GM23338 (cell line): ENCODE data around the gene MME. TPM values are rescaled to one million over a fixed set of nuclear protein-coding genes. Genes with fewer than 3 reads are reported as not detected.

Experiments
- ATAC-seq: fragments of 200-7000 bp; cut with Tn5 transposase; 3 replicates; pipeline ENCODE4 v1.9.1; 2020
- DNase-seq: peaks from one replicate; pipeline ENCODE4 v3.0.0-alpha.2; 2015; ENCODE audit warnings: low spot score
- H2AFZ ChIP-seq: fragments of 200-600 bp; sonication (generic); 2 replicates; pipeline ENCODE4 v1.8.0; 2016; ENCODE audit warnings: antibody characterized with exemption, mild to moderate bottlenecking, moderate library complexity
- H3F3A ChIP-seq: fragments of 200-600 bp; sonication (generic); replicated peaks from 2 replicates; pipeline ENCODE4 v1.8.0; 2017; ENCODE audit warnings: antibody characterized with exemption, mixed run types, low read depth
- H3K27ac ChIP-seq: fragments of 200-600 bp; sonication (generic); 2 replicates; pipeline ENCODE4 v1.6.1; 2016; ENCODE audit warnings: low read depth
- H3K27me3 ChIP-seq: fragments of 200-600 bp; sonication (generic); 2 replicates; pipeline ENCODE4 v1.8.0; 2016; ENCODE audit warnings: mild to moderate bottlenecking, mixed run types, moderate library complexity; ENCODE audit not compliant: insufficient read depth
- H3K36me3 ChIP-seq: fragments of 200-600 bp; sonication (generic); 2 replicates; pipeline ENCODE4 v1.8.0; 2016; ENCODE audit warnings: mild to moderate bottlenecking; ENCODE audit not compliant: insufficient read depth
- H3K4me1 ChIP-seq: fragments of 200-600 bp; sonication (generic); 2 replicates; pipeline ENCODE4 v1.8.0; 2016; ENCODE audit warnings: mild to moderate bottlenecking, moderate library complexity; ENCODE audit not compliant: insufficient read depth
- H3K4me2 ChIP-seq: fragments of 200-600 bp; sonication (generic); 2 replicates; pipeline ENCODE4 v1.7.1; 2017; ENCODE audit warnings: mixed run types
- H3K4me3 ChIP-seq: fragments of 200-600 bp; sonication (generic); 2 replicates; pipeline ENCODE4 v1.6.1; 2016; ENCODE audit warnings: mixed run types
- H3K79me2 ChIP-seq: fragments of 200-600 bp; sonication (generic); replicated peaks from 2 replicates; pipeline ENCODE4 v1.8.0; 2017; ENCODE audit warnings: mild to moderate bottlenecking; ENCODE audit not compliant: insufficient read depth
- H3K9me2 ChIP-seq: fragments of 200-600 bp; sonication (generic); 2 replicates; pipeline ENCODE4 v1.8.0; 2017; ENCODE audit not compliant: insufficient read depth
- H4K20me1 ChIP-seq: fragments of 200-600 bp; sonication (generic); replicated peaks from 2 replicates; pipeline ENCODE4 v1.8.0; 2017; ENCODE audit warnings: mild to moderate bottlenecking; ENCODE audit not compliant: insufficient read depth
- H3K27ac Mint-ChIP-seq: 2 replicates; pipeline ENCODE4 v1.8.0; 2020; ENCODE audit warnings: inconsistent platforms, mild to moderate bottlenecking, moderate library complexity, mixed read lengths
- H3K27me3 Mint-ChIP-seq: 3 replicates; pipeline ENCODE4 v1.8.0; 2022; ENCODE audit warnings: low read depth, mild to moderate bottlenecking, moderate library complexity, mixed read lengths, inconsistent platforms; ENCODE audit not compliant: insufficient read depth, poor library complexity
- H3K36me3 Mint-ChIP-seq: 3 replicates; pipeline ENCODE4 v1.8.0; 2021; ENCODE audit warnings: low read depth, mild to moderate bottlenecking, inconsistent platforms, moderate library complexity, mixed read lengths
- H3K4me1 Mint-ChIP-seq: 3 replicates; pipeline ENCODE4 v1.8.0; 2020; ENCODE audit warnings: mild to moderate bottlenecking, inconsistent platforms, mixed read lengths
- H3K4me3 Mint-ChIP-seq: 3 replicates; pipeline ENCODE4 v1.8.0; 2021; ENCODE audit warnings: moderate library complexity, mild to moderate bottlenecking, inconsistent platforms, mixed read lengths
- H3K9me3 Mint-ChIP-seq: 3 replicates; pipeline ENCODE4 v1.8.0; 2020; ENCODE audit warnings: moderate library complexity, mild to moderate bottlenecking, inconsistent platforms, mixed read lengths
- CREB1 ChIP-seq: fragments of 250-450 bp; sonication (Bioruptor Pico); IDR thresholded peaks from 2 replicates; pipeline ENCODE4 v1.5.0; 2020; ENCODE audit warnings: low read depth, mild to moderate bottlenecking, moderate library complexity
- CTCF ChIP-seq, 2 experiments: fragments of 200-600 bp in 1 of 2; sonication (generic) in 1 of 2; conservative IDR thresholded peaks; 2 replicates each; pipeline versions ENCODE4 v1.5.1 to v1.6.1; 2016 to 2017; ENCODE audit warnings: antibody characterized with exemption in 2 of 2, low read depth in 2 of 2, mild to moderate bottlenecking in 2 of 2, moderate library complexity in 1 of 2
- ETS1 ChIP-seq: IDR thresholded peaks from 2 replicates; pipeline ENCODE4 v1.6.1; 2016; ENCODE audit warnings: antibody characterized with exemption
- EZH2phosphoT487 ChIP-seq: fragments of 200-600 bp; sonication (generic); IDR thresholded peaks from one replicate; pipeline ENCODE4 v1.8.1; 2018; ENCODE audit warnings: antibody characterized with exemption; ENCODE audit not compliant: unreplicated experiment
- NANOG ChIP-seq: IDR thresholded peaks from 2 replicates; pipeline ENCODE4 v1.6.1; 2016; ENCODE audit warnings: antibody characterized with exemption, borderline replicate concordance
- POLR2AphosphoS5 ChIP-seq: IDR thresholded peaks from 2 replicates; pipeline ENCODE4 v1.6.1; 2016; ENCODE audit warnings: antibody characterized with exemption, low read depth
- REST ChIP-seq: IDR thresholded peaks from one replicate; pipeline ENCODE4 v1.6.1; 2018; ENCODE audit warnings: antibody characterized with exemption; ENCODE audit not compliant: unreplicated experiment
- STAT1 ChIP-seq: IDR thresholded peaks from one replicate; pipeline ENCODE4 v1.6.1; 2016; ENCODE audit warnings: antibody characterized with exemption; ENCODE audit not compliant: unreplicated experiment
- ZNF114 ChIP-seq: fragments of 250-450 bp; sonication (Bioruptor Pico); IDR thresholded peaks from 2 replicates; pipeline ENCODE4 v1.5.0; 2020; ENCODE audit warnings: mild to moderate bottlenecking, moderate library complexity
- ZNF331 ChIP-seq: fragments of 250-450 bp; sonication (Bioruptor Pico); IDR thresholded peaks from 2 replicates; pipeline ENCODE4 v1.5.0; 2020; ENCODE audit warnings: low read depth, mild to moderate bottlenecking, moderate library complexity
- ZNF462 ChIP-seq: fragments of 250-450 bp; sonication (Bioruptor Pico); IDR thresholded peaks from 2 replicates; pipeline ENCODE4 v1.5.0; 2020; ENCODE audit warnings: mild to moderate bottlenecking, moderate library complexity
- polyA plus RNA-seq: library from polyadenylated mRNA; unstranded; fragments of >200 nt; fragmentation: Nextera tagmentation; extraction: Ambion mirVana; gene quantifications from 2 replicates; pipeline ENCODE4 v1.2.1, GENCODE V29; 2016
- total RNA-seq: library from RNA; depleted of rRNA; stranded (reverse); fragments of >200 nt; shearing (Covaris generic); gene quantifications from 2 replicates; pipeline ENCODE4 v1.2.3, GENCODE V29; 2014

The MME gene
- total and polyA plus RNA-seq, 2 experiments from 2014 or later: 15.2 to 76.7 TPM

GRCh38 chr3:155230382-155230781 lies 150.3 kb downstream of the MME start:
- H3K27me3 Mint-ChIP-seq: no peaks in the 10 kb centered on the region
- H3K36me3 Mint-ChIP-seq: no peaks in the 10 kb centered on the region; the same call in 2 of the 3 replicates
- peaks cover 20% of the 10 kb centered on the region for H3K9me2 ChIP-seq
- no peak overlapping the region for H2AFZ ChIP-seq
- no peak overlapping the region for H3K4me2 ChIP-seq
- DNase-seq: no peak
- no peaks in the 10 kb centered on the region for H3F3A ChIP-seq
- H3K4me1 ChIP-seq: no peaks in the 10 kb centered on the region
- H3K4me3 ChIP-seq: no peak overlapping the region
- no peaks in the 10 kb centered on the region; the same call in 2 of the 3 replicates for H3K9me3 Mint-ChIP-seq
- no peak overlapping the region for H3K4me3 Mint-ChIP-seq
- TF ChIP-seq ZNF331 (CRISPR knock-in tag) (no peak), EZH2phosphoT487 (no peak), CREB1 (CRISPR knock-in tag) (no peak), NANOG (no peak), STAT1 (no peak), ZNF462 (no peak), ZNF114 (CRISPR knock-in tag) (no peak), REST (no peak), ETS1 (no peak), POLR2AphosphoS5 (no peak), CTCF (conservative IDR thresholded peaks at IDR 0.05; ENCODE audit: low read depth in 2 of 2) (no peak)
- no peak overlapping the region for H3K27ac ChIP-seq
- no peaks in the 10 kb centered on the region for H3K79me2 ChIP-seq
- no peak for ATAC-seq
- no peak overlapping the region for H3K27ac Mint-ChIP-seq
- H3K36me3 ChIP-seq: no peaks in the 10 kb centered on the region
- H4K20me1 ChIP-seq: no peaks in the 10 kb centered on the region
- H3K4me1 Mint-ChIP-seq: no peaks in the 10 kb centered on the region
- H3K27me3 ChIP-seq: no peaks in the 10 kb centered on the region
